HCT116 (cell line): Measurements from ENCODE around the gene KCNIP4.

Source experiments
- ATF3 ChIP-seq: IDR thresholded peaks from 2 replicates; pipeline ENCODE4 v1.6.1; 2012
- CTCF ChIP-seq, 3 experiments: fragments of 200-600 bp in 1 of 3; sonication (generic) in 1 of 3; IDR thresholded peaks in 2 of 3; conservative IDR thresholded peaks in 1 of 3; 2 replicates each; pipeline ENCODE4 v1.5.1; 2012 to 2017; ENCODE audit warnings: low read depth in 2 of 3, low read length in 2 of 3, antibody characterized with exemption in 1 of 3, borderline replicate concordance in 1 of 3, control low read depth in 1 of 3, mild to moderate bottlenecking in 1 of 3, mixed read lengths in 1 of 3, mixed run types in 1 of 3, moderate library complexity in 1 of 3; ENCODE audit not compliant: insufficient read depth in 1 of 3
- EZH2 ChIP-seq: fragments of 200-600 bp; sonication (generic); IDR thresholded peaks from 2 replicates; pipeline ENCODE4 v1.6.1; 2017; ENCODE audit warnings: antibody characterized with exemption, mixed run types
- FOSL1 ChIP-seq: IDR thresholded peaks from 2 replicates; pipeline ENCODE4 v1.6.1; 2012; ENCODE audit warnings: low read depth
- JUND ChIP-seq: IDR thresholded peaks from 2 replicates; pipeline ENCODE4 v1.6.1; 2012
- MAX ChIP-seq: IDR thresholded peaks from 2 replicates; pipeline ENCODE4 v1.6.1; 2012
- POLR2A ChIP-seq: IDR thresholded peaks from 2 replicates; pipeline ENCODE4 v1.7.0; 2011; ENCODE audit warnings: borderline replicate concordance; ENCODE audit not compliant: insufficient read depth, insufficient read length; ENCODE audit errors: extremely low read depth
- POLR2AphosphoS5 ChIP-seq: IDR thresholded peaks from 2 replicates; pipeline ENCODE4 v1.6.1; 2011; ENCODE audit warnings: mild to moderate bottlenecking, low read depth, low read length, moderate library complexity
- REST ChIP-seq: IDR thresholded peaks from 2 replicates; pipeline ENCODE4 v1.6.1; 2012; ENCODE audit warnings: low read depth
- SIN3A ChIP-seq: IDR thresholded peaks from 2 replicates; pipeline ENCODE4 v1.6.1; 2012; ENCODE audit warnings: low read depth
- TCF7L2 ChIP-seq: IDR thresholded peaks from 2 replicates; pipeline ENCODE4 v1.7.0; 2011; ENCODE audit warnings: borderline replicate concordance, inconsistent platforms; ENCODE audit not compliant: insufficient read depth, insufficient read length; ENCODE audit errors: extremely low read depth
- YY1 ChIP-seq: IDR thresholded peaks from 2 replicates; pipeline ENCODE4 v1.6.1; 2011; ENCODE audit warnings: low read length, low read depth, moderate library complexity, mild to moderate bottlenecking; ENCODE audit not compliant: insufficient replicate concordance; ENCODE audit errors: extremely low read depth
- ZFX ChIP-seq: fragments of 450-650 bp; IDR thresholded peaks from 2 replicates; pipeline ENCODE4 v1.6.1; 2017
- ZNF274 ChIP-seq: fragments of 200-500 bp; sonication (Bioruptor generic); IDR thresholded peaks from 2 replicates; pipeline ENCODE4 v1.6.1; 2014; ENCODE audit warnings: mild to moderate bottlenecking, low read depth, low read length, inconsistent platforms

- TF ChIP-seq EZH2 (no peak), CTCF (IDR thresholded peaks at IDR 0.05 in 2 of 3, conservative IDR thresholded peaks at IDR 0.05 in 1 of 3; ENCODE audit: borderline replicate concordance in 1 of 3, insufficient read depth in 1 of 3, low read depth in 2 of 3, low read length in 2 of 3) (no peak), POLR2A (no peak), ZNF274 (no peak), FOSL1 (no peak), POLR2AphosphoS5 (no peak), YY1 (no peak), TCF7L2 (no peak), ZFX (no peak), REST (no peak), JUND (no peak), SIN3A (no peak), MAX (no peak), ATF3 (no peak)
Measured at GRCh38 chr4:21387683-21388082, 560.9 kb downstream of the KCNIP4 start.
